Erythroblast (primary cell): ENCODE results near the gene SLC35F3.
"Not testable (repeated sequence)": the region's sequence is repeated elsewhere in the genome, so short reads cannot be mapped to it uniquely, and the experiment has no call there.

Experiments used
- DNase-seq, 2 experiments: peaks; one replicate each; lab custom pipeline; 2025; lab: John Stamatoyannopoulos, UW
- GATA1 ChIP-seq: IDR thresholded peaks from 2 replicates; pipeline ENCODE4 v1.6.1; 2011; ENCODE audit warnings: low read depth, mild to moderate bottlenecking, control low read depth, low read length, moderate library complexity
- POLR2A ChIP-seq: IDR thresholded peaks from 2 replicates; pipeline ENCODE4 v1.6.1; 2011; ENCODE audit warnings: mild to moderate bottlenecking, low read length

SLC35F3 gene

GRCh38 chr1:234231061-234231892 is 326.8 kb downstream of the SLC35F3 start:
- TF ChIP-seq POLR2A: no peak
- TF ChIP-seq GATA1: no peak
- no peak for DNase-seq

- TF ChIP-seq GATA1: no peak
- TF ChIP-seq POLR2A: no peak
- no peak for DNase-seq
Measured at GRCh38 chr1:234231893-234232276, 327.4 kb downstream of the SLC35F3 start.

GRCh38 chr1:234234199-234234598 is 329.7 kb downstream of the SLC35F3 start:
- DNase-seq: no peak
- TF ChIP-seq POLR2A: no peak
- TF ChIP-seq GATA1: no peak

GRCh38 chr1:234235434-234235881 is 331.0 kb downstream of the SLC35F3 start:
- no peak for DNase-seq
- no peak for TF ChIP-seq GATA1
- TF ChIP-seq POLR2A: no peak

GRCh38 chr1:234237393-234237792 is 332.9 kb downstream of the SLC35F3 start:
- DNase-seq: no peak
- TF ChIP-seq POLR2A (no peak), GATA1 (no peak)

- no peak for TF ChIP-seq POLR2A
- TF ChIP-seq GATA1: no peak
Measured at GRCh38 chr1:234238060-234238459, 333.6 kb downstream of the SLC35F3 start.

GRCh38 chr1:234239515-234239914 is 335.0 kb downstream of the SLC35F3 start:
- TF ChIP-seq POLR2A: no peak
- DNase-seq: no peak

More at GRCh38 chr1:234238060-234238459, 333.6 kb downstream of the SLC35F3 start:
- no peak for DNase-seq

GRCh38 chr1:234239936-234240335 is 335.5 kb downstream of the SLC35F3 start:
- DNase-seq: no peak
- TF ChIP-seq POLR2A (no peak), GATA1 (no peak)

GRCh38 chr1:234240680-234241079 is 336.2 kb downstream of the SLC35F3 start:
- TF ChIP-seq GATA1 (no peak), POLR2A (no peak)
- DNase-seq: no peak

GRCh38 chr1:234241941-234242490 is 337.5 kb downstream of the SLC35F3 start:
- no peak for TF ChIP-seq POLR2A
- TF ChIP-seq GATA1: no peak
- DNase-seq: no peak

GRCh38 chr1:234243521-234244260 is 339.2 kb downstream of the SLC35F3 start:
- DNase-seq: no peak
- no peak for TF ChIP-seq POLR2A
- no peak for TF ChIP-seq GATA1

GRCh38 chr1:234244482-234244881 is 340.0 kb downstream of the SLC35F3 start:
- DNase-seq: no peak
- no peak for TF ChIP-seq GATA1
- TF ChIP-seq POLR2A: no peak

GRCh38 chr1:234246638-234247116 is 342.2 kb downstream of the SLC35F3 start:
- TF ChIP-seq POLR2A (no peak), GATA1 (no peak)
- DNase-seq: no peak

- not testable (repeated sequence) for DNase-seq
Measured at GRCh38 chr1:234247746-234248145, 343.3 kb downstream of the SLC35F3 start.
